Adrenal gland (tissue), 5 donors: Measurements from ENCODE around the gene PSTK.

Experiments
- CTCF ChIP-seq, 6 experiments: fragments of 450-650 bp in 4 of 6; fragments of 200-600 bp in 2 of 6; sonication (generic) in 1 of 6; IDR thresholded peaks; 1 replicate in 5 of 6; 2 replicates in 1 of 6; pipeline versions ENCODE4 v1.5.1 to v1.8.0; 2016 to 2021; ENCODE audit warnings: antibody characterized with exemption in 6 of 6, mild to moderate bottlenecking in 2 of 6, moderate library complexity in 1 of 6
- POLR2A ChIP-seq, 2 donors: fragments of 450-650 bp; IDR thresholded peaks; one replicate each; pipeline ENCODE4 v1.6.1; 2017; ENCODE audit warnings: antibody characterized with exemption in 2 of 2, mild to moderate bottlenecking in 2 of 2, moderate library complexity in 1 of 2
- donor health status: DM: no; HTN: no; CAD: no.

- no peak for TF ChIP-seq POLR2A (IDR thresholded peaks at IDR 0.05)
- TF ChIP-seq CTCF (IDR thresholded peaks at IDR 0.05): no peak
These were observed 36.0 kb downstream of the PSTK start for GRCh38 chr10:123016228-123016627.
